ENCODE results near the gene FAM118B. TPM values are rescaled to one million over a fixed set of nuclear protein-coding genes. Genes with fewer than 3 reads are reported as not detected.

FAM118B gene
- total RNA-seq, 1 donor from 2014 or later: 28.3 TPM

DNA sequence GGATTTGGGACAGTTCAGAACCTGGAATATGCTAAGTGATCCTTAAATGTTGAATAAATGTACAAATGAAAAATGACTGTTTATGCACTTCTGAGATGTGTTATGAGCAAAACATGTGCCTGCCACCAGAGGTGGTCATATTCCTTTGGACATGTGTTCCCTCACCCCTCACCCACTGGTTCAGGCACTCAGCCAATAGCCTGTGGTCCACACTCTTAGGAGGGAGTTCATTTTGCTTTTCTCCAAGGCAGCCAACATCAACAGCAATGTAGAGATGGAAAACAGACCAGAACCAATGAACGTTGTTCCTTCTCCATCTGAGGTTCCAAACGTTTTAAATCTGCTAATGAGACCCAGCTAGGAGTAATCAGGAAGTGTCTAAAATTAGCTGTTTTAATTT is 44.1 kb upstream of the FAM118B start:
- no peak overlapping the region for H3K4me3 ChIP-seq (ENCODE audit: insufficient read depth, low read depth, low read length)
- no peak overlapping the region for H3K27ac Mint-ChIP-seq (ENCODE audit: unreplicated experiment)
- no peaks in the 10 kb centered on the region for H3K9me3 ChIP-seq (ENCODE audit: insufficient read depth, low read depth, low read length)
- H2AFZ ChIP-seq (ENCODE audit: low read depth, low read length): no peak overlapping the region
- no peaks in the 10 kb centered on the region for H4K20me1 ChIP-seq (ENCODE audit: insufficient read depth, low read length)
- H3K36me3 Mint-ChIP-seq (ENCODE audit: low read depth, unreplicated experiment): no peaks in the 10 kb centered on the region
- peaks cover 1% of the 10 kb centered on the region for H3K9me3 Mint-ChIP-seq (ENCODE audit: unreplicated experiment)
- H3K27me3 Mint-ChIP-seq (ENCODE audit: low read depth, unreplicated experiment): peaks cover 22% of the 10 kb centered on the region
- no peak overlapping the region for H3K9ac ChIP-seq (ENCODE audit: low read length)
- no peaks in the 10 kb centered on the region for H3K36me3 ChIP-seq (ENCODE audit: insufficient read depth, low read length)
- H3K27ac ChIP-seq (ENCODE audit: low read depth, low read length): no peak overlapping the region
- DNase-seq (ENCODE audit: low read depth) (no peak), FAIRE-seq (no peak)
- TF ChIP-seq, protein P1, sequence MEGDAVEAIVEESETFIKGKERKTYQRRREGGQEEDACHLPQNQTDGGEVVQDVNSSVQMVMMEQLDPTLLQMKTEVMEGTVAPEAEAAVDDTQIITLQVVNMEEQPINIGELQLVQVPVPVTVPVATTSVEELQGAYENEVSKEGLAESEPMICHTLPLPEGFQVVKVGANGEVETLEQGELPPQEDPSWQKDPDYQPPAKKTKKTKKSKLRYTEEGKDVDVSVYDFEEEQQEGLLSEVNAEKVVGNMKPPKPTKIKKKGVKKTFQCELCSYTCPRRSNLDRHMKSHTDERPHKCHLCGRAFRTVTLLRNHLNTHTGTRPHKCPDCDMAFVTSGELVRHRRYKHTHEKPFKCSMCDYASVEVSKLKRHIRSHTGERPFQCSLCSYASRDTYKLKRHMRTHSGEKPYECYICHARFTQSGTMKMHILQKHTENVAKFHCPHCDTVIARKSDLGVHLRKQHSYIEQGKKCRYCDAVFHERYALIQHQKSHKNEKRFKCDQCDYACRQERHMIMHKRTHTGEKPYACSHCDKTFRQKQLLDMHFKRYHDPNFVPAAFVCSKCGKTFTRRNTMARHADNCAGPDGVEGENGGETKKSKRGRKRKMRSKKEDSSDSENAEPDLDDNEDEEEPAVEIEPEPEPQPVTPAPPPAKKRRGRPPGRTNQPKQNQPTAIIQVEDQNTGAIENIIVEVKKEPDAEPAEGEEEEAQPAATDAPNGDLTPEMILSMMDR (IDR thresholded peaks at IDR 0.05; ENCODE audit: insufficient read depth, low read depth, low read length): no peak
- no peak for TF ChIP-seq EZH2 (IDR thresholded peaks at IDR 0.05; ENCODE audit: insufficient read depth, low read length)
- peaks cover 2% of the 10 kb centered on the region for H3K4me1 Mint-ChIP-seq (ENCODE audit: low read depth, unreplicated experiment)
- peaks cover 12% of the 10 kb centered on the region for H3K4me1 ChIP-seq (ENCODE audit: insufficient read depth, low read length)
- H3K79me2 ChIP-seq (ENCODE audit: insufficient read depth, low read length): no peaks in the 10 kb centered on the region
- H3K4me2 ChIP-seq (ENCODE audit: low read length): no peak overlapping the region
- no peak overlapping the region for H3K4me3 Mint-ChIP-seq (ENCODE audit: unreplicated experiment)
- peaks cover 5% of the 10 kb centered on the region for H3K27me3 ChIP-seq (ENCODE audit: insufficient read depth, low read length)

DNA sequence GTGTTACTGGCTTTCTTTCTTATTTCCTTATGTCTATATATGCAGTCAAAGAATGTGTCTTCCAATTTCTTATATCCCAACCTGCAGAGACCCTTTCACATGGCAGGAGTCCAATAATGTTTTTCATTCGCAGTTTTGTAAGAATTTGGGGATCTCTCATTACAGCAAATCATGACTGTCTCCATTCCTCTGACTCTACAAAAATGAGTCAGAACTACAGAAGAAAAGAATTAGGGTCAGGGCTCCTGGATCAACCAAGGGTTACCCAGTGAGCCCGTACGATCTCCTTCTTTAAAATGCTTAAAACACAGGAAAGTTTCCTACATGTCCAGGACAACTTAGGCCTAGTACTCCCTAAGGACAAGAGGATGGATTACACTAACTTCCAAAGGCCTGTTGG is 42.3 kb upstream of the FAM118B start:
- Histone ChIP-seq H3K9me3 (ENCODE audit: insufficient read depth, low read depth, low read length) (no peaks in the 10 kb centered on the region), H3K4me3 (ENCODE audit: insufficient read depth, low read depth, low read length) (no peak overlapping the region), H3K4me2 (ENCODE audit: low read length) (no peak overlapping the region), H3K4me1 (ENCODE audit: insufficient read depth, low read length) (no peaks in the 10 kb centered on the region), H2AFZ (ENCODE audit: low read depth, low read length) (no peak overlapping the region), H3K9ac (ENCODE audit: low read length) (no peak overlapping the region), H3K36me3 (ENCODE audit: insufficient read depth, low read length) (no peaks in the 10 kb centered on the region), H3K27ac (ENCODE audit: low read depth, low read length) (no peak overlapping the region), H3K79me2 (ENCODE audit: insufficient read depth, low read length) (no peaks in the 10 kb centered on the region), H3K27me3 (ENCODE audit: insufficient read depth, low read length) (peaks cover 5% of the 10 kb centered on the region), H4K20me1 (ENCODE audit: insufficient read depth, low read length) (no peaks in the 10 kb centered on the region)
- TF ChIP-seq, protein P1 (IDR thresholded peaks at IDR 0.05; ENCODE audit: insufficient read depth, low read depth, low read length): no peak
- TF ChIP-seq EZH2 (IDR thresholded peaks at IDR 0.05; ENCODE audit: insufficient read depth, low read length): no peak
- no peak overlapping the region for H3K4me3 Mint-ChIP-seq (ENCODE audit: unreplicated experiment)
- no peaks in the 10 kb centered on the region for H3K4me1 Mint-ChIP-seq (ENCODE audit: low read depth, unreplicated experiment)
- no peaks in the 10 kb centered on the region for H3K36me3 Mint-ChIP-seq (ENCODE audit: low read depth, unreplicated experiment)
- peaks cover 1% of the 10 kb centered on the region for H3K9me3 Mint-ChIP-seq (ENCODE audit: unreplicated experiment)
- H3K27me3 Mint-ChIP-seq (ENCODE audit: low read depth, unreplicated experiment): peaks cover 27% of the 10 kb centered on the region
- no peak overlapping the region for H3K27ac Mint-ChIP-seq (ENCODE audit: unreplicated experiment)
- FAIRE-seq (no peak), DNase-seq (ENCODE audit: low read depth) (no peak)

DNA sequence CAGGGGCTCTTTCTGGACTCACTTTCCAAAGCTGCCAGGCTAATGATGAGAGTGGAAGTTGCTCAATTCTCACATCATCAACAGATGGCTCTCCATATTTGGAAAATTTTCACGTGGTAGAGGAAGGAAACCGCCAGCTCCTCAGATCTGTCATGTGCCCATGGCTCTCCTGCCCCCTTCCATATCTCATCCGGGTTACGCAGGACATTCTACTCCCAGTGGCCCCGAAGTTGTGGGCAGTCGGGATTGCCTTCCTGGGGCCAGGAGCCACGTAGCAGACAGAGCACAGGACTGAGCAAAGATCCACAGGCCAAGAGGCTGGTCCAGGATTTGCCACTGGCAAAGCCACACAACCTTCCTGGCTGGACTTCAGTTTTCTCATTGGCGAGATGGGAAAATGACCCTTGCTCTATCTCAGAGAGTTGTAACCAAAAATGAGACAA is 39.0 kb upstream of the FAM118B start:
- no peak for TF ChIP-seq EZH2 (IDR thresholded peaks at IDR 0.05; ENCODE audit: insufficient read depth, low read length)
- TF ChIP-seq, protein P1 (IDR thresholded peaks at IDR 0.05; ENCODE audit: insufficient read depth, low read depth, low read length): no peak
- DNase-seq (ENCODE audit: low read depth): no peak
- no peak overlapping the region for H3K27ac Mint-ChIP-seq (ENCODE audit: unreplicated experiment)
- Histone ChIP-seq H3K9ac (ENCODE audit: low read length) (no peak overlapping the region), H3K9me3 (ENCODE audit: insufficient read depth, low read depth, low read length) (no peaks in the 10 kb centered on the region), H3K4me2 (ENCODE audit: low read length) (no peak overlapping the region), H3K4me3 (ENCODE audit: insufficient read depth, low read depth, low read length) (no peak overlapping the region), H3K27me3 (ENCODE audit: insufficient read depth, low read length) (peaks cover 5% of the 10 kb centered on the region), H3K79me2 (ENCODE audit: insufficient read depth, low read length) (no peaks in the 10 kb centered on the region), H2AFZ (ENCODE audit: low read depth, low read length) (no peak overlapping the region), H3K36me3 (ENCODE audit: insufficient read depth, low read length) (no peaks in the 10 kb centered on the region), H4K20me1 (ENCODE audit: insufficient read depth, low read length) (no peaks in the 10 kb centered on the region), H3K27ac (ENCODE audit: low read depth, low read length) (no peak overlapping the region), H3K4me1 (ENCODE audit: insufficient read depth, low read length) (no peaks in the 10 kb centered on the region)
- no peaks in the 10 kb centered on the region for H3K36me3 Mint-ChIP-seq (ENCODE audit: low read depth, unreplicated experiment)
- peaks cover 1% of the 10 kb centered on the region for H3K9me3 Mint-ChIP-seq (ENCODE audit: unreplicated experiment)
- peaks cover 2% of the 10 kb centered on the region for H3K4me1 Mint-ChIP-seq (ENCODE audit: low read depth, unreplicated experiment)
- H3K27me3 Mint-ChIP-seq (ENCODE audit: low read depth, unreplicated experiment): peaks cover 30% of the 10 kb centered on the region
- H3K4me3 Mint-ChIP-seq (ENCODE audit: unreplicated experiment): no peak overlapping the region
- FAIRE-seq: no peak

Data from astrocyte (in vitro differentiated cells and primary cell).